Fibroblast of villous mesenchyme (primary cell): ENCODE measurements around the gene DLK1. TPM values are rescaled to one million over a fixed set of nuclear protein-coding genes. Genes with fewer than 3 reads are reported as not detected.

Experiments used
- DNase-seq: peaks from one replicate; pipeline ENCODE4 v3.0.0-alpha.2; 2010; ENCODE audit warnings: low read depth
- H3K4me3 ChIP-seq: 2 replicates; pipeline ENCODE4 v1.5.1; 2011; ENCODE audit warnings: low read depth, mild to moderate bottlenecking, low read length
- total RNA-seq: library from RNA; depleted of rRNA; stranded (reverse); fragments of >200 nt; gene quantifications from 2 replicates; pipeline ENCODE4 v1.2.3, GENCODE V29; 2012
- TF ChIP-seq, protein P1 (sequence below): IDR thresholded peaks from 2 replicates; pipeline ENCODE4 v1.5.1; 2012; ENCODE audit warnings: low read depth, mild to moderate bottlenecking, low read length; ENCODE audit not compliant: insufficient read depth

DLK1 gene
- total RNA-seq, 1 donor = not detected

DNA sequence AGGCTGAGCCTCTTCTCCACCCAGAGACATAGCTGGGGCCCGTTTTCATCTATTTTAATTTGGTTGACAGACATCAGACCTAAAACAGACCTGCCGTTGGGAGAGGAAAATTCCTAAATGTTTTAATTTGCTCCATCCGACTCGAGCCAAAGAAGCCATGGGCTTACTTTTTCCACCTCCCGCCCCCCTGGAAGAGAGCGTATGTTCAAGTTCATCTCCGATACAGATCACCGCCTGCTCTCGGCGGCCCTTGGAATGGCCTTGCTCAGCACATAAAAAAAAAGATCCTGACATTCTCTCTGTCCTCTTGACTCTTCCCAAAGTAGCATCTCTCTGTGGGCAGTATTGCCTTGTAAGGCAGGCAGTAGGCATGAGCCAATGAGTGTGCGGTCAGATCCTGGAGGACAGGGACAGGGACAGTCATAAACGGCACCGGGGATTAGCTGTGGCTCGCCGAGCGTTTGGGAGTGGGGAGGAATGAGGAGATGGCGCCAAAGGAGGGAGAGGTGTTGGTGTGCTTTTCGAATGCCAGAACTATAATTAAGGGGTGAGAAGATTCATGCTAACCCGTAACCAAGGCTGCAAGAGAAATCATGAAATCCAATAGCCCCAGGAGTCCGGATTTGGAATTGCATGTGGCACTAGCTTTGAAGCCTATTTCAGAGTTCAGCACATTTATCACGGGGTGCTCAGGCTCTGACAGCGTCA is 51.3 kb downstream of the DLK1 start:
- TF ChIP-seq, protein P1, sequence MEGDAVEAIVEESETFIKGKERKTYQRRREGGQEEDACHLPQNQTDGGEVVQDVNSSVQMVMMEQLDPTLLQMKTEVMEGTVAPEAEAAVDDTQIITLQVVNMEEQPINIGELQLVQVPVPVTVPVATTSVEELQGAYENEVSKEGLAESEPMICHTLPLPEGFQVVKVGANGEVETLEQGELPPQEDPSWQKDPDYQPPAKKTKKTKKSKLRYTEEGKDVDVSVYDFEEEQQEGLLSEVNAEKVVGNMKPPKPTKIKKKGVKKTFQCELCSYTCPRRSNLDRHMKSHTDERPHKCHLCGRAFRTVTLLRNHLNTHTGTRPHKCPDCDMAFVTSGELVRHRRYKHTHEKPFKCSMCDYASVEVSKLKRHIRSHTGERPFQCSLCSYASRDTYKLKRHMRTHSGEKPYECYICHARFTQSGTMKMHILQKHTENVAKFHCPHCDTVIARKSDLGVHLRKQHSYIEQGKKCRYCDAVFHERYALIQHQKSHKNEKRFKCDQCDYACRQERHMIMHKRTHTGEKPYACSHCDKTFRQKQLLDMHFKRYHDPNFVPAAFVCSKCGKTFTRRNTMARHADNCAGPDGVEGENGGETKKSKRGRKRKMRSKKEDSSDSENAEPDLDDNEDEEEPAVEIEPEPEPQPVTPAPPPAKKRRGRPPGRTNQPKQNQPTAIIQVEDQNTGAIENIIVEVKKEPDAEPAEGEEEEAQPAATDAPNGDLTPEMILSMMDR = no peak
- H3K4me3 ChIP-seq = no peak overlapping the region
- no peak for DNase-seq

GRCh38 chr14:100778526-100778882 is 51.8 kb downstream of the DLK1 start:
- DNase-seq = no peak
- TF ChIP-seq, protein P1 = no peak
- no peak overlapping the region for H3K4me3 ChIP-seq

- H3K4me3 ChIP-seq = no peak overlapping the region
- DNase-seq = no peak
- TF ChIP-seq, protein P1 = no peak
Observed at GRCh38 chr14:100778951-100779690, 52.4 kb downstream of the DLK1 start.

GRCh38 chr14:100779691-100780080 is 53.0 kb downstream of the DLK1 start:
- H3K4me3 ChIP-seq = no peak overlapping the region
- no peak for DNase-seq
- TF ChIP-seq, protein P1 = no peak

- H3K4me3 ChIP-seq = no peak overlapping the region
- TF ChIP-seq, protein P1 = no peak
- no peak for DNase-seq
Observed at GRCh38 chr14:100780246-100780645, 53.6 kb downstream of the DLK1 start.

GRCh38 chr14:100780646-100781355 is 54.1 kb downstream of the DLK1 start:
- H3K4me3 ChIP-seq = no peak overlapping the region
- no peak for DNase-seq
- TF ChIP-seq, protein P1 = no peak
